ENCODE results near the gene DENND1C. TPM values are rescaled to one million over a fixed set of nuclear protein-coding genes. Genes with fewer than 3 reads are reported as not detected.

The DENND1C gene
- total and polyA plus RNA-seq, 2 donors from 2014 or later: 2.6 to 8.2 TPM

- DNase-seq: no peak
Observed at GRCh38 chr19:6455924-6456323, 25.7 kb downstream of the DENND1C start.

GRCh38 chr19:6453951-6454565, 27.5 kb downstream of the DENND1C start:
- Histone ChIP-seq H3K36me3 (ENCODE audit: control insufficient read depth in 2 of 3, insufficient read depth in 3 of 3, low read length in 3 of 3) (peaks cover 6 to 24% (median 10%) of the 10 kb centered on the region in 3 donors), H3K27me3 (ENCODE audit: control insufficient read depth, insufficient read depth, low read length) (no peaks in the 10 kb centered on the region), H3K27ac (ENCODE audit: low read depth in 2 of 2, low read length in 2 of 2) (no peak overlapping the region), H3K9ac (ENCODE audit: low read length in 3 of 3) (no peak overlapping the region), H3K4me1 (ENCODE audit: control insufficient read depth in 2 of 3, insufficient read depth in 2 of 3, low read depth in 1 of 3, low read length in 3 of 3) (peaks cover 0 to 8% (median 3%) of the 10 kb centered on the region in 3 donors), H3K9me3 (ENCODE audit: control insufficient read depth in 2 of 3, insufficient read depth in 1 of 3, low read length in 3 of 3) (no peaks in the 10 kb centered on the region), H3K4me3 (ENCODE audit: low read length in 3 of 3) (no peak overlapping the region)
- DNase-seq (no peak), FAIRE-seq (no peak)
- intact Hi-C loops (cut with DNase I): no loop called here
- TF ChIP-seq CTCF (IDR thresholded peaks at IDR 0.05; ENCODE audit: borderline replicate concordance, extremely low read depth, insufficient read depth): no peak

More at GRCh38 chr19:6455924-6456323, 25.7 kb downstream of the DENND1C start:
- Histone ChIP-seq H3K27ac (ENCODE audit: low read depth in 2 of 2, low read length in 2 of 2) (no peak overlapping the region), H3K4me1 (ENCODE audit: control insufficient read depth in 2 of 3, insufficient read depth in 2 of 3, low read depth in 1 of 3, low read length in 3 of 3) (peaks cover 0 to 11% (median 3%) of the 10 kb centered on the region in 3 donors), H3K9me3 (ENCODE audit: control insufficient read depth in 2 of 3, insufficient read depth in 1 of 3, low read length in 3 of 3) (no peaks in the 10 kb centered on the region), H3K36me3 (ENCODE audit: control insufficient read depth in 2 of 3, insufficient read depth in 3 of 3, low read length in 3 of 3) (peaks cover 6 to 24% (median 10%) of the 10 kb centered on the region in 3 donors), H3K9ac (ENCODE audit: low read length in 3 of 3) (no peak overlapping the region), H3K4me3 (ENCODE audit: low read length in 3 of 3) (no peak overlapping the region), H3K27me3 (ENCODE audit: control insufficient read depth, insufficient read depth, low read length) (no peaks in the 10 kb centered on the region)
- intact Hi-C loops (cut with DNase I): no loop called here
- no peak for FAIRE-seq
- TF ChIP-seq CTCF (IDR thresholded peaks at IDR 0.05; ENCODE audit: borderline replicate concordance, extremely low read depth, insufficient read depth): no peak

DNA sequence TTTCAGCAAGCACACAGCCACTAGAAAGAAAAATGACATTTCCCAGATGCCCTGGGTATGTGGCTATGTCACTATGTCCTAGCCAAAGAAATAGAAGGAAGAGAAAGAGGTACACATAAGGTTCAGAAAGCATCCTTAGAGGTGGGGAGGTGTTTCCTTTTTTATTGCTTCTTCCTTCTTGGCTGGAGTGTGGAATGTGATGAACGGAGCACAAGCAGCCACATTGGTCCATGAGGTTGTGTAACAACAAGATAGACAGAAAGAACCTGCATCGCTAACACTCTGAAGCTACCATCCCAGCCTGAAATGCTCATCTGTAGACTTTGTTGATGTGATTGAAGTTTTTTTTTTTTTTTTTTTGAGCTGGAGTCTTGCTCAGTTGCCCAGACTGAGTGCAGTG, 28.7 kb downstream of the DENND1C start:
- no peaks in the 10 kb centered on the region for H3K27me3 ChIP-seq (ENCODE audit: control insufficient read depth, insufficient read depth, low read length)
- no peak overlapping the region for H3K4me3 ChIP-seq (ENCODE audit: low read length in 3 of 3)
- intact Hi-C loops (cut with DNase I): no loop called here
- H3K9ac ChIP-seq (ENCODE audit: low read length in 3 of 3): no peak overlapping the region
- H3K9me3 ChIP-seq (ENCODE audit: control insufficient read depth in 2 of 3, insufficient read depth in 1 of 3, low read length in 3 of 3): no peaks in the 10 kb centered on the region
- H3K27ac ChIP-seq (ENCODE audit: low read depth in 2 of 2, low read length in 2 of 2): no peak overlapping the region
- TF ChIP-seq CTCF (IDR thresholded peaks at IDR 0.05; ENCODE audit: borderline replicate concordance, extremely low read depth, insufficient read depth): no peak
- no peaks in the 10 kb centered on the region for H3K4me1 ChIP-seq (ENCODE audit: control insufficient read depth in 2 of 3, insufficient read depth in 2 of 3, low read depth in 1 of 3, low read length in 3 of 3)
- peaks cover 6 to 24% (median 10%) of the 10 kb centered on the region in 3 donors for H3K36me3 ChIP-seq (ENCODE audit: control insufficient read depth in 2 of 3, insufficient read depth in 3 of 3, low read length in 3 of 3)
- FAIRE-seq: no peak
- no peak for DNase-seq
